Sigmoid colon (tissue), 4 donors: ENCODE measurements around the gene CFHR3.
"Not testable (repeated sequence)": the region's sequence is repeated elsewhere in the genome, so short reads cannot be mapped to it uniquely, and the experiment has no call there.

Experiments
- EP300 ChIP-seq, 4 donors: sonication (generic); formaldehyde crosslinking; IDR thresholded peaks; one replicate each; pipeline ENCODE4 v1.6.1; 2017; ENCODE audit warnings: antibody characterized with exemption in 4 of 4
- POLR2A ChIP-seq, 2 donors: fragments of 450-650 bp; IDR thresholded peaks; one replicate each; pipeline ENCODE4 v1.6.1; 2016; ENCODE audit warnings: antibody characterized with exemption in 2 of 2, mild to moderate bottlenecking in 2 of 2, moderate library complexity in 2 of 2
- POLR2AphosphoS5 ChIP-seq, 4 donors: sonication (generic); formaldehyde crosslinking; IDR thresholded peaks; one replicate each; pipeline ENCODE4 v1.6.1; 2017; ENCODE audit warnings: antibody characterized with exemption in 4 of 4
- TF ChIP-seq, protein P1 (sequence below), 4 experiments: fragments of 450-650 bp in 3 of 4; fragments of 200-600 bp in 1 of 4; IDR thresholded peaks; one replicate each; pipeline ENCODE4 v1.5.1; 2016 to 2019; ENCODE audit warnings: antibody characterized with exemption in 4 of 4, mild to moderate bottlenecking in 3 of 4, moderate library complexity in 2 of 4

DNA sequence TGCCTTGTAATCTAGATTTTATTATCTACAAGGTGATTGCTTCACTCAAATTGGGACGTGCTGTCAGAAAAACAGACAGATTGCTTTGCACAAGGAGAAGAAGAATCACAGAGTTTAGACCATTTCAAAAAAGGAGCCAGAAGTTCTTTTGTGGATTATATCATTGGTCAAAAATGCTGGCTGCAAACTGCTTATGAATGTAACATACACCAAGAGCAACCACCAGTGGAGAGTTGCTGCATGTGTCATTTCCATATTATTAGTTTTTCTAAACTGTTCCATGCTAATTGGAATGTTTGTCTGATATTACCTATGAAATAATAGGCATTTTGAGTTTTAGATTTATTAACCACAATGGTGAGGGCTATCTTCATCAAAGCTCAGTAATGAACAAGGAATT, 27.3 kb downstream of the CFHR3 start:
- not testable (repeated sequence) for TF ChIP-seq EP300, POLR2A, POLR2AphosphoS5 (IDR thresholded peaks at IDR 0.05)
- TF ChIP-seq, protein P1, sequence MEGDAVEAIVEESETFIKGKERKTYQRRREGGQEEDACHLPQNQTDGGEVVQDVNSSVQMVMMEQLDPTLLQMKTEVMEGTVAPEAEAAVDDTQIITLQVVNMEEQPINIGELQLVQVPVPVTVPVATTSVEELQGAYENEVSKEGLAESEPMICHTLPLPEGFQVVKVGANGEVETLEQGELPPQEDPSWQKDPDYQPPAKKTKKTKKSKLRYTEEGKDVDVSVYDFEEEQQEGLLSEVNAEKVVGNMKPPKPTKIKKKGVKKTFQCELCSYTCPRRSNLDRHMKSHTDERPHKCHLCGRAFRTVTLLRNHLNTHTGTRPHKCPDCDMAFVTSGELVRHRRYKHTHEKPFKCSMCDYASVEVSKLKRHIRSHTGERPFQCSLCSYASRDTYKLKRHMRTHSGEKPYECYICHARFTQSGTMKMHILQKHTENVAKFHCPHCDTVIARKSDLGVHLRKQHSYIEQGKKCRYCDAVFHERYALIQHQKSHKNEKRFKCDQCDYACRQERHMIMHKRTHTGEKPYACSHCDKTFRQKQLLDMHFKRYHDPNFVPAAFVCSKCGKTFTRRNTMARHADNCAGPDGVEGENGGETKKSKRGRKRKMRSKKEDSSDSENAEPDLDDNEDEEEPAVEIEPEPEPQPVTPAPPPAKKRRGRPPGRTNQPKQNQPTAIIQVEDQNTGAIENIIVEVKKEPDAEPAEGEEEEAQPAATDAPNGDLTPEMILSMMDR (IDR thresholded peaks at IDR 0.05), result not testable (repeated sequence)
